GM23338 (cell line): ENCODE measurements around the gene KDM4C. TPM values are rescaled to one million over a fixed set of nuclear protein-coding genes. Genes with fewer than 3 reads are reported as not detected.

Experiments used
- ATAC-seq: fragments of 200-7000 bp; cut with Tn5 transposase; 3 replicates; pipeline ENCODE4 v1.9.1; 2020
- DNase-seq: peaks from one replicate; pipeline ENCODE4 v3.0.0-alpha.2; 2015; ENCODE audit warnings: low spot score
- H2AFZ ChIP-seq: fragments of 200-600 bp; sonication (generic); 2 replicates; pipeline ENCODE4 v1.8.0; 2016; ENCODE audit warnings: antibody characterized with exemption, mild to moderate bottlenecking, moderate library complexity
- H3F3A ChIP-seq: fragments of 200-600 bp; sonication (generic); replicated peaks from 2 replicates; pipeline ENCODE4 v1.8.0; 2017; ENCODE audit warnings: antibody characterized with exemption, mixed run types, low read depth
- H3K27ac ChIP-seq: fragments of 200-600 bp; sonication (generic); 2 replicates; pipeline ENCODE4 v1.6.1; 2016; ENCODE audit warnings: low read depth
- H3K27me3 ChIP-seq: fragments of 200-600 bp; sonication (generic); 2 replicates; pipeline ENCODE4 v1.8.0; 2016; ENCODE audit warnings: mild to moderate bottlenecking, mixed run types, moderate library complexity; ENCODE audit not compliant: insufficient read depth
- H3K36me3 ChIP-seq: fragments of 200-600 bp; sonication (generic); 2 replicates; pipeline ENCODE4 v1.8.0; 2016; ENCODE audit warnings: mild to moderate bottlenecking; ENCODE audit not compliant: insufficient read depth
- H3K4me1 ChIP-seq: fragments of 200-600 bp; sonication (generic); 2 replicates; pipeline ENCODE4 v1.8.0; 2016; ENCODE audit warnings: mild to moderate bottlenecking, moderate library complexity; ENCODE audit not compliant: insufficient read depth
- H3K4me2 ChIP-seq: fragments of 200-600 bp; sonication (generic); 2 replicates; pipeline ENCODE4 v1.7.1; 2017; ENCODE audit warnings: mixed run types
- H3K4me3 ChIP-seq: fragments of 200-600 bp; sonication (generic); 2 replicates; pipeline ENCODE4 v1.6.1; 2016; ENCODE audit warnings: mixed run types
- H3K79me2 ChIP-seq: fragments of 200-600 bp; sonication (generic); replicated peaks from 2 replicates; pipeline ENCODE4 v1.8.0; 2017; ENCODE audit warnings: mild to moderate bottlenecking; ENCODE audit not compliant: insufficient read depth
- H3K9me2 ChIP-seq: fragments of 200-600 bp; sonication (generic); 2 replicates; pipeline ENCODE4 v1.8.0; 2017; ENCODE audit not compliant: insufficient read depth
- H4K20me1 ChIP-seq: fragments of 200-600 bp; sonication (generic); replicated peaks from 2 replicates; pipeline ENCODE4 v1.8.0; 2017; ENCODE audit warnings: mild to moderate bottlenecking; ENCODE audit not compliant: insufficient read depth
- H3K27ac Mint-ChIP-seq: 2 replicates; pipeline ENCODE4 v1.8.0; 2020; ENCODE audit warnings: inconsistent platforms, mild to moderate bottlenecking, moderate library complexity, mixed read lengths
- H3K27me3 Mint-ChIP-seq: 3 replicates; pipeline ENCODE4 v1.8.0; 2022; ENCODE audit warnings: low read depth, mild to moderate bottlenecking, moderate library complexity, mixed read lengths, inconsistent platforms; ENCODE audit not compliant: insufficient read depth, poor library complexity
- H3K36me3 Mint-ChIP-seq: 3 replicates; pipeline ENCODE4 v1.8.0; 2021; ENCODE audit warnings: low read depth, mild to moderate bottlenecking, inconsistent platforms, moderate library complexity, mixed read lengths
- H3K4me1 Mint-ChIP-seq: 3 replicates; pipeline ENCODE4 v1.8.0; 2020; ENCODE audit warnings: mild to moderate bottlenecking, inconsistent platforms, mixed read lengths
- H3K4me3 Mint-ChIP-seq: 3 replicates; pipeline ENCODE4 v1.8.0; 2021; ENCODE audit warnings: moderate library complexity, mild to moderate bottlenecking, inconsistent platforms, mixed read lengths
- H3K9me3 Mint-ChIP-seq: 3 replicates; pipeline ENCODE4 v1.8.0; 2020; ENCODE audit warnings: moderate library complexity, mild to moderate bottlenecking, inconsistent platforms, mixed read lengths
- CREB1 ChIP-seq: fragments of 250-450 bp; sonication (Bioruptor Pico); IDR thresholded peaks from 2 replicates; pipeline ENCODE4 v1.5.0; 2020; ENCODE audit warnings: low read depth, mild to moderate bottlenecking, moderate library complexity
- EZH2 ChIP-seq: fragments of 200-600 bp; sonication (generic); IDR thresholded peaks from one replicate; pipeline ENCODE4 v1.8.0; 2017; ENCODE audit warnings: antibody characterized with exemption, mild to moderate bottlenecking, low read depth; ENCODE audit not compliant: unreplicated experiment
- JUNB ChIP-seq: IDR thresholded peaks from one replicate; pipeline ENCODE4 v1.6.1; 2016; ENCODE audit warnings: antibody characterized with exemption; ENCODE audit not compliant: unreplicated experiment
- POLR2AphosphoS5 ChIP-seq: IDR thresholded peaks from 2 replicates; pipeline ENCODE4 v1.6.1; 2016; ENCODE audit warnings: antibody characterized with exemption, low read depth
- STAT1 ChIP-seq: IDR thresholded peaks from one replicate; pipeline ENCODE4 v1.6.1; 2016; ENCODE audit warnings: antibody characterized with exemption; ENCODE audit not compliant: unreplicated experiment
- ZNF114 ChIP-seq: fragments of 250-450 bp; sonication (Bioruptor Pico); IDR thresholded peaks from 2 replicates; pipeline ENCODE4 v1.5.0; 2020; ENCODE audit warnings: mild to moderate bottlenecking, moderate library complexity
- ZNF331 ChIP-seq: fragments of 250-450 bp; sonication (Bioruptor Pico); IDR thresholded peaks from 2 replicates; pipeline ENCODE4 v1.5.0; 2020; ENCODE audit warnings: low read depth, mild to moderate bottlenecking, moderate library complexity
- polyA plus RNA-seq: library from polyadenylated mRNA; unstranded; fragments of >200 nt; fragmentation: Nextera tagmentation; extraction: Ambion mirVana; gene quantifications from 2 replicates; pipeline ENCODE4 v1.2.1, GENCODE V29; 2016
- total RNA-seq: library from RNA; depleted of rRNA; stranded (reverse); fragments of >200 nt; shearing (Covaris generic); gene quantifications from 2 replicates; pipeline ENCODE4 v1.2.3, GENCODE V29; 2014
- TF ChIP-seq, protein P1 (sequence below): IDR thresholded peaks from 2 replicates; pipeline ENCODE4 v1.6.1; 2016; ENCODE audit warnings: antibody characterized with exemption
- TF ChIP-seq, protein P2 (sequence below): fragments of 250-450 bp; sonication (Bioruptor Pico); IDR thresholded peaks from 2 replicates; pipeline ENCODE4 v1.5.0; 2020; ENCODE audit warnings: mild to moderate bottlenecking, moderate library complexity
- TF ChIP-seq, protein P3 (sequence below): IDR thresholded peaks from one replicate; pipeline ENCODE4 v1.6.1; 2018; ENCODE audit warnings: antibody characterized with exemption; ENCODE audit not compliant: unreplicated experiment

The KDM4C gene
- total and polyA plus RNA-seq, 2 experiments from 2014 or later: 12.0 to 43.8 TPM

DNA sequence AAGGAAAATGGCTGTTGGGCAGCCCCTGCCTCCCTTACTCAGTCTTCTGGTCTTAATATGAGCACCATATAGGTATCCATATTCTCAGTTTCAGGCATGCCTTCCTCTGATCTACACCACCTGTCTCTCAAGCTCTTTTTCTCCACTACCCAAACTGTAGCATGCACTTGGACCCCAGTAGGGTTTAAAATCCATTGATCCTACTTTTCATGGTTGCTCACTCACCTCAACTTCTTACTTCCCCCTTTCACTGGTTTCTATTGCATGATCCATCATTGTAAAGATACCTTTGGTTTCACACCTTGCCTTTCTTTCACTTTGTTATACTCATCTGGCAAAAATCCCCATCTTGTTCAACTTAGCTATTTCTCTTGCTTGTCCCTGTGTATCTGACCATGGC, 159.4 kb downstream of the KDM4C start:
- H4K20me1 ChIP-seq: no peaks in the 10 kb centered on the region; the same call in 1 of the 2 replicates
- H3K4me1 ChIP-seq: peaks cover 19% of the 10 kb centered on the region
- no peak for ATAC-seq

More for the DNA sequence above, 159.4 kb downstream of the KDM4C start:
- H3K36me3 Mint-ChIP-seq: no peaks in the 10 kb centered on the region
- Histone ChIP-seq H3K36me3 (no peaks in the 10 kb centered on the region), H3F3A (no peaks in the 10 kb centered on the region), H3K27ac (no peak overlapping the region), H3K27me3 (no peaks in the 10 kb centered on the region), H3K79me2 (peaks cover 5% of the 10 kb centered on the region; the same call in 1 of the 2 replicates), H3K9me2 (0 out of 2 replicates have a peak, but pooled peaks cover 3% of the 10 kb centered on the region), H2AFZ (no peak overlapping the region), H3K4me3 (no peak overlapping the region), H3K4me2 (no peak overlapping the region)
- TF ChIP-seq POLR2AphosphoS5 (no peak), ZNF114 (CRISPR knock-in tag) (no peak), EZH2 (no peak), JUNB (no peak), STAT1 (no peak), CREB1 (CRISPR knock-in tag) (no peak), ZNF331 (CRISPR knock-in tag) (no peak)
- TF ChIP-seq, protein P1, sequence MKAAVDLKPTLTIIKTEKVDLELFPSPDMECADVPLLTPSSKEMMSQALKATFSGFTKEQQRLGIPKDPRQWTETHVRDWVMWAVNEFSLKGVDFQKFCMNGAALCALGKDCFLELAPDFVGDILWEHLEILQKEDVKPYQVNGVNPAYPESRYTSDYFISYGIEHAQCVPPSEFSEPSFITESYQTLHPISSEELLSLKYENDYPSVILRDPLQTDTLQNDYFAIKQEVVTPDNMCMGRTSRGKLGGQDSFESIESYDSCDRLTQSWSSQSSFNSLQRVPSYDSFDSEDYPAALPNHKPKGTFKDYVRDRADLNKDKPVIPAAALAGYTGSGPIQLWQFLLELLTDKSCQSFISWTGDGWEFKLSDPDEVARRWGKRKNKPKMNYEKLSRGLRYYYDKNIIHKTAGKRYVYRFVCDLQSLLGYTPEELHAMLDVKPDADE: no peak
- TF ChIP-seq, protein P2, sequence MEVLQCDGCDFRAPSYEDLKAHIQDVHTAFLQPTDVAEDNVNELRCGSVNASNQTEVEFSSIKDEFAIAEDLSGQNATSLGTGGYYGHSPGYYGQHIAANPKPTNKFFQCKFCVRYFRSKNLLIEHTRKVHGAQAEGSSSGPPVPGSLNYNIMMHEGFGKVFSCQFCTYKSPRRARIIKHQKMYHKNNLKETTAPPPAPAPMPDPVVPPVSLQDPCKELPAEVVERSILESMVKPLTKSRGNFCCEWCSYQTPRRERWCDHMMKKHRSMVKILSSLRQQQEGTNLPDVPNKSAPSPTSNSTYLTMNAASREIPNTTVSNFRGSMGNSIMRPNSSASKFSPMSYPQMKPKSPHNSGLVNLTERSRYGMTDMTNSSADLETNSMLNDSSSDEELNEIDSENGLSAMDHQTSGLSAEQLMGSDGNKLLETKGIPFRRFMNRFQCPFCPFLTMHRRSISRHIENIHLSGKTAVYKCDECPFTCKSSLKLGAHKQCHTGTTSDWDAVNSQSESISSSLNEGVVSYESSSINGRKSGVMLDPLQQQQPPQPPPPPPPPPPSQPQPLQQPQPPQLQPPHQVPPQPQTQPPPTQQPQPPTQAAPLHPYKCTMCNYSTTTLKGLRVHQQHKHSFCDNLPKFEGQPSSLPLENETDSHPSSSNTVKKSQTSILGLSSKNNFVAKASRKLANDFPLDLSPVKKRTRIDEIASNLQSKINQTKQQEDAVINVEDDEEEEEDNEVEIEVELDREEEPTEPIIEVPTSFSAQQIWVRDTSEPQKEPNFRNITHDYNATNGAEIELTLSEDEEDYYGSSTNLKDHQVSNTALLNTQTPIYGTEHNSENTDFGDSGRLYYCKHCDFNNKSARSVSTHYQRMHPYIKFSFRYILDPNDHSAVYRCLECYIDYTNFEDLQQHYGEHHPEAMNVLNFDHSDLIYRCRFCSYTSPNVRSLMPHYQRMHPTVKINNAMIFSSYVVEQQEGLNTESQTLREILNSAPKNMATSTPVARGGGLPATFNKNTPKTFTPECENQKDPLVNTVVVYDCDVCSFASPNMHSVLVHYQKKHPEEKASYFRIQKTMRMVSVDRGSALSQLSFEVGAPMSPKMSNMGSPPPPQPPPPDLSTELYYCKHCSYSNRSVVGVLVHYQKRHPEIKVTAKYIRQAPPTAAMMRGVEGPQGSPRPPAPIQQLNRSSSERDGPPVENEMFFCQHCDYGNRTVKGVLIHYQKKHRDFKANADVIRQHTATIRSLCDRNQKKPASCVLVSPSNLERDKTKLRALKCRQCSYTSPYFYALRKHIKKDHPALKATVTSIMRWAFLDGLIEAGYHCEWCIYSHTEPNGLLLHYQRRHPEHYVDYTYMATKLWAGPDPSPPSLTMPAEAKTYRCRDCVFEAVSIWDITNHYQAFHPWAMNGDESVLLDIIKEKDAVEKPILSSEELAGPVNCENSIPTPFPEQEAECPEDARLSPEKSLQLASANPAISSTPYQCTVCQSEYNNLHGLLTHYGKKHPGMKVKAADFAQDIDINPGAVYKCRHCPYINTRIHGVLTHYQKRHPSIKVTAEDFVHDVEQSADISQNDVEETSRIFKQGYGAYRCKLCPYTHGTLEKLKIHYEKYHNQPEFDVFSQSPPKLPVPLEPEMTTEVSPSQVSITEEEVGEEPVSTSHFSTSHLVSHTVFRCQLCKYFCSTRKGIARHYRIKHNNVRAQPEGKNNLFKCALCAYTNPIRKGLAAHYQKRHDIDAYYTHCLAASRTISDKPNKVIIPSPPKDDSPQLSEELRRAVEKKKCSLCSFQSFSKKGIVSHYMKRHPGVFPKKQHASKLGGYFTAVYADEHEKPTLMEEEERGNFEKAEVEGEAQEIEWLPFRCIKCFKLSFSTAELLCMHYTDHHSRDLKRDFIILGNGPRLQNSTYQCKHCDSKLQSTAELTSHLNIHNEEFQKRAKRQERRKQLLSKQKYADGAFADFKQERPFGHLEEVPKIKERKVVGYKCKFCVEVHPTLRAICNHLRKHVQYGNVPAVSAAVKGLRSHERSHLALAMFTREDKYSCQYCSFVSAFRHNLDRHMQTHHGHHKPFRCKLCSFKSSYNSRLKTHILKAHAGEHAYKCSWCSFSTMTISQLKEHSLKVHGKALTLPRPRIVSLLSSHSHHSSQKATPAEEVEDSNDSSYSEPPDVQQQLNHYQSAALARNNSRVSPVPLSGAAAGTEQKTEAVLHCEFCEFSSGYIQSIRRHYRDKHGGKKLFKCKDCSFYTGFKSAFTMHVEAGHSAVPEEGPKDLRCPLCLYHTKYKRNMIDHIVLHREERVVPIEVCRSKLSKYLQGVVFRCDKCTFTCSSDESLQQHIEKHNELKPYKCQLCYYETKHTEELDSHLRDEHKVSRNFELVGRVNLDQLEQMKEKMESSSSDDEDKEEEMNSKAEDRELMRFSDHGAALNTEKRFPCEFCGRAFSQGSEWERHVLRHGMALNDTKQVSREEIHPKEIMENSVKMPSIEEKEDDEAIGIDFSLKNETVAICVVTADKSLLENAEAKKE (CRISPR knock-in tag): no peak
- TF ChIP-seq, protein P3, sequence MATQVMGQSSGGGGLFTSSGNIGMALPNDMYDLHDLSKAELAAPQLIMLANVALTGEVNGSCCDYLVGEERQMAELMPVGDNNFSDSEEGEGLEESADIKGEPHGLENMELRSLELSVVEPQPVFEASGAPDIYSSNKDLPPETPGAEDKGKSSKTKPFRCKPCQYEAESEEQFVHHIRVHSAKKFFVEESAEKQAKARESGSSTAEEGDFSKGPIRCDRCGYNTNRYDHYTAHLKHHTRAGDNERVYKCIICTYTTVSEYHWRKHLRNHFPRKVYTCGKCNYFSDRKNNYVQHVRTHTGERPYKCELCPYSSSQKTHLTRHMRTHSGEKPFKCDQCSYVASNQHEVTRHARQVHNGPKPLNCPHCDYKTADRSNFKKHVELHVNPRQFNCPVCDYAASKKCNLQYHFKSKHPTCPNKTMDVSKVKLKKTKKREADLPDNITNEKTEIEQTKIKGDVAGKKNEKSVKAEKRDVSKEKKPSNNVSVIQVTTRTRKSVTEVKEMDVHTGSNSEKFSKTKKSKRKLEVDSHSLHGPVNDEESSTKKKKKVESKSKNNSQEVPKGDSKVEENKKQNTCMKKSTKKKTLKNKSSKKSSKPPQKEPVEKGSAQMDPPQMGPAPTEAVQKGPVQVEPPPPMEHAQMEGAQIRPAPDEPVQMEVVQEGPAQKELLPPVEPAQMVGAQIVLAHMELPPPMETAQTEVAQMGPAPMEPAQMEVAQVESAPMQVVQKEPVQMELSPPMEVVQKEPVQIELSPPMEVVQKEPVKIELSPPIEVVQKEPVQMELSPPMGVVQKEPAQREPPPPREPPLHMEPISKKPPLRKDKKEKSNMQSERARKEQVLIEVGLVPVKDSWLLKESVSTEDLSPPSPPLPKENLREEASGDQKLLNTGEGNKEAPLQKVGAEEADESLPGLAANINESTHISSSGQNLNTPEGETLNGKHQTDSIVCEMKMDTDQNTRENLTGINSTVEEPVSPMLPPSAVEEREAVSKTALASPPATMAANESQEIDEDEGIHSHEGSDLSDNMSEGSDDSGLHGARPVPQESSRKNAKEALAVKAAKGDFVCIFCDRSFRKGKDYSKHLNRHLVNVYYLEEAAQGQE: no peak
- H3K4me3 Mint-ChIP-seq: no peak overlapping the region
- no peak for DNase-seq
- H3K4me1 Mint-ChIP-seq: peaks cover 14% of the 10 kb centered on the region; the same call in 2 of the 3 replicates
- peak overlapping the region; percentile 41; the same call in 1 of the 2 replicates for H3K27ac Mint-ChIP-seq
- peaks cover 2% of the 10 kb centered on the region for H3K27me3 Mint-ChIP-seq
- no peaks in the 10 kb centered on the region for H3K9me3 Mint-ChIP-seq
